ENCODE measurements around the gene CPOX. TPM values are rescaled to one million over a fixed set of nuclear protein-coding genes. Genes with fewer than 3 reads are reported as not detected.
"Not testable (repeated sequence)": the region's sequence is repeated elsewhere in the genome, so short reads cannot be mapped to it uniquely, and the experiment has no call there.

CPOX gene
- total RNA-seq (2014; rRNA removed), result 41.7 TPM in 2 replicates
- 10.6 TPM for polyA plus RNA-seq (2012)

DNA sequence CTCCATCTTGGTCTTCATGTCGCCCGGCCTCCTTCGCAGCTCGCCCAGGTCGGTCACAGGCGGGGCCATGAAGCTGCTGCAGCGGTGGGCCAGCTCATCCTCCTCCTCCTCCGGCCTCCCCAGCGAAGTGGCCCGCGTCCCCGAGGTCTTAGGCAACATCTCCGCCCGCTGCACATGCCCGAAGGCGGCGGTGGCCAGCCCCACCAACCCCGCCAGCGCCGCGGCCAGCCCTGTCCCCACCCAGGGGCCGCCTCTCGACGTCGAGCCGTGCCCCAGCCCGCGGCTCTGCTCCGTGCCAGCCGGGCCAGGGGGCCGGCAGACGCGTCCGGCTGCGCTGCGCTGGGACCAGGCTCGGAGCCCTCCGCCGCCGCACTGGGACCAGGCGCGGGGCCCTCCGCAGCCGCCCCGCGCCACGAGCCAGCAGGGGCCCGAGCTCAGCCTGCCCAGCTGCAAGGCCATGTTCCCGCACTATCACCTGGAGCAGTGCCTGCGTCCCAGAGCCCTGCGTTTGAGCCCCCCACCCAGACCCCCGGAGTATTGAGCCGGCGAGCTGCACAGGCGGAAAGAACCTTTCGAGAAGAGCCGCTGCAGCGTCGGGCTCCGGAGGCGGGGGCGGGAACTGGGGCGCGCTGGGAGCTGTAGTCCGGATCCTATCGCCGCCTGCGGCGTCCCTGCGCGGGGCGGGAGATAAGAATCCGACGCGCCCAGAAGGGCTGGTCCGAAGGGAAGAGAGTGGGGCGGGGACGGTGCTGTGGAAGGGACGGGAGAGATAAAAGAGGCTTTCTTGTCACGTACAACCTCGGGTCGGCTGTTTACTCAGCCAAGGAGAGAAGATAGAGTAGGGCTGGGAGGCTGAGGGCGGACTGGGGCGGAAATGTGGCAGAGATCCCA is at the start of gene CPOX:
Gene CPOX (minus strand): TSS at position 566 of the 891 bp plus-strand sequence. CDS start 107 bp downstream, at position 459.
- DNase-seq (ENCODE audit: low read depth), result peak; percentile 87

DNA sequence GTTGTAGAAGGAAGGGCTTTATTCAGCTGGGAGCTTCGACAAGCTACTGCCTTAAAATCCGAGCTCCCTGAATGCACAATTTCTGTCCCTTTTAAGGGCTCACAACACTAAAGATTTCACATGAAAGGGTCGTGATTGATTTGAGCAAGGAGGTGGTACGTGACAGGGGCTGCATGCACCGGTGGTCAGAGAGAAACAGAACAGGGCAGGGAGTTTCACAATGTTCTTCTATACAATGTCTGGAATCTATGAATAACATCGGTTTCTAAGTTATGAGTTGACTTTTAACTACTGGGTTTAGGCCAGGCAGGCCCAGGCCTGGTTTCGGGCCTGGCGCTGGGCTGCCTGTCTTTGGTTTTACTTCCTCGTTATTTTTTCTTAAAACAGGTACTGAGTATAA is 49.4 kb upstream of the CPOX start:
- not testable (repeated sequence) for DNase-seq (ENCODE audit: low read depth)

DNA sequence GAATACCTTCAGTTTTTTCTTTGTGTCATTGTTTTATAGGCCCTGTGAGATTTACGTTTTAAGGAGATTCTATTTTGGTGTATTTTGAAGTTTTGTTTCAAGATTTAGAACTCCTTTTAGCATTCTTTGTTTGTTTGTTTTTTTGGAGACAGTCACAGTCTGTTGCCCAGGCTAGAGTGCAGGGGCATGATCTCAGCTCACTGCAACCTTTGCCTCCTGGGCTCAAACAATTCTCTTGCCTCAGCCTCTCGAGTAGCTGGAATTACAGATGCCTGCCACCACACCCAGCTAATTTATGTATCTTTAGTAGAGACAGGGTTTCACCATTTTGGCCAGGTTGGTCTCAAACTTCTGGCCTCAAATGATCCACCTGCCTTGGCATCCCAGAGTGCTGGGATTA is 48.3 kb upstream of the CPOX start:
- not testable (repeated sequence) for DNase-seq (ENCODE audit: low read depth)

DNA sequence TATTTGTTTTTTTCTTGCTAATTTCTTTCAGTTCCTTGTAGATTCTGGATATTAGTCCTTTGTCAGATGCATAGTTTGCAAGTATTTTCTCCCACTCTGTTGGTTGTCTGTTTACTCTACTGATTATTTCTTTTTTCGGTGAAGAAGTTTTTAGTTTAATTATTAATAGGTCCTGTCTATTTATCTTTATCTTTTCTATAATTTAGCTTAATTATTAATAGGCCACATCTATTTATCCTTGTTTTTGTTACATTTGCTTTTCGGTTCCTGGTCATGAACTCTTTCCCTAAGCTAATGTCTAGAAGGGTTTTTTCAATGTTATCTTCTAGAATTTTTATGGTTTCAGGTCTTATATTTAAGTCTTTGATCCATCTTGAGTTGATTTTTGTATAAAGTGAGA is 45.1 kb upstream of the CPOX start:
- not testable (repeated sequence) for DNase-seq (ENCODE audit: low read depth)

DNA sequence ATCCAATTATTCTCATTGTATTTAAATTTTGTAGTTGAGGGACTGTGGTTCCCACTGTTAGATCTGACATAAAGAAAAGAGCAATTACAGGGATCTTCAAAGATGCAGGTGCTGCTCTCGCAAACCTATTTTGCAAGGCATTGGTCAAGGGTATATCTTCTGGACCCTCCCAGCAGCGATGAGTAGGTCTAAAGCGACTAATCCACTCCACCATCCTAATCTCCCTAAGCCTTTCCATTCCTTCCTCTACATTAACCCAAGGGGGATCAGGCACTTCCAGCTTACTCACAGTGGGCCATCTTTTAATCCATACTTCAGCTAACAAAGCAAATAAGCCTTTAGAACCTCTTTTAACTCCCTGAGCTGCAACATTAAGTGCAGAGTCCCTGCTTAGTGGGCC is 37.0 kb upstream of the CPOX start:
- no peak for DNase-seq (ENCODE audit: low read depth)

DNA sequence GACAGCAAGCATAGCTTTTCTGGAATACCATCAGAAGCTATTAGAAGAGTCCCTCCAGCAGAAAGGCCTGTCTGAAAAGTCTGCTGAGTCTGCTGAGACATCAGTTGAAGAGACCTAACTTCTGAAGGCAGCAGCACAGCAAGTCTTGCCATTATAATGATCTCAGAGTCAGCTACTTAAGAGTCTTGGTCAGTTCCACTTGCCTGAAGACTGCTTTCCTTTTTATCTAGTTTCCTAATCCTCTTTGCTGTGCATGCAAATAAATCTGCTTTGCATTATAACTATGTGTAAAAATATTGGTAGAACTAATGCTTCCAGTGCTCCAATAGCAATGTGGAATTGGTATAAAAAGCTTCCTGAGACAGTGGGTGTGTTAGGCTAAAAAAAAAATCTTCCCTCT is 34.9 kb upstream of the CPOX start:
- DNase-seq (ENCODE audit: low read depth), result no peak

DNA sequence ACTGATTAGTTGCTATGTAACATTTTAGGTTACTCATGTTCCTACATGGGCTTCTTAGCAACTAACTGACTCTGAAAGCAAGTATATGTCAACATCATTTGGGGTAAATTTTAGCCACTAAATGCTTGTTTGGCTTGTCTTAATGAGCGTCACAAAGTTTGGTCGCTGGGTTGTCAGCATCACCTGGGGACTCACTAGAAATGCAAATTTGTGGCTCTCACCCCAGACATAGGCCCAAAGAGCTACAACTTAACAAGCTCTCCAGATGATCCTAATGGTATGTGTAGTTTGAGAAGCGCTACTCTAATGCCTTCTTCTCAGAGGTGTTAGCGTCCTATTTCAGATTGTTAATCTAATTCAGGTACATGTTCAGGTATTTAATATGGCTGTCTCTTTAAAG is 32.7 kb upstream of the CPOX start:
- no peak for DNase-seq (ENCODE audit: low read depth)

DNA sequence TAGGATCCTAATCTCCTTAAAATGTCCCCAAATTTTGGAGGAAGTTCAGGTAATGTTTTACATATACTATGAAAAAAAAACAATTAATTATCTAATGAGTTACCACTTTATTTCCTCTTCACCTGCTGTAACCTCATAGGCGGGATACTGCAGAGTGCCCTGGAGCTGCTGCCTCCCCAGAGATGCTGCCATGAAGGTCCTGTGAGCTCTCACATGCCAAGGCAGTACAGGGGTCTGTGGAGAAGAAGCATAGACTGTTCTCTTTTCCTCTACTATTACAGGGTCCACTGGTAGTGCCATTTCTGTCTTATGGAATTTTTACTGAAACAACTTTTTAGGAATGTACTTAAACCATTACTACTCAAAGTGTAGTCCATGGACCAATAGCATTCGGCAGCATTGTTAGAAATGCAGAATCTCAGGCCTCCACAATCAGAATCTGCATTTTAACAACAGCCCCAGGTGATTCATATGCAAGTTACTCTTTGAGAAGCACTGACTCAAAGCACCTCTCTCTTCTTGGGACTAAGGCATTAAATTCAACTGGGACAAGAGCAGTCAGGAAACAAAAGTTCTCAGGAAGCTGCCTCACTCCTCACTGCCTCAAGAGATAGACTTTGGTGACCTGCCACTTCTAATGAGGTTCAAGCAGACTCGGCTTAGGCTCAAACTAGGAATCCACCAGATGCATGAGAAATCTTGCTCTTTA is 30.3 kb upstream of the CPOX start:
- DNase-seq (ENCODE audit: low read depth), result no peak

DNA sequence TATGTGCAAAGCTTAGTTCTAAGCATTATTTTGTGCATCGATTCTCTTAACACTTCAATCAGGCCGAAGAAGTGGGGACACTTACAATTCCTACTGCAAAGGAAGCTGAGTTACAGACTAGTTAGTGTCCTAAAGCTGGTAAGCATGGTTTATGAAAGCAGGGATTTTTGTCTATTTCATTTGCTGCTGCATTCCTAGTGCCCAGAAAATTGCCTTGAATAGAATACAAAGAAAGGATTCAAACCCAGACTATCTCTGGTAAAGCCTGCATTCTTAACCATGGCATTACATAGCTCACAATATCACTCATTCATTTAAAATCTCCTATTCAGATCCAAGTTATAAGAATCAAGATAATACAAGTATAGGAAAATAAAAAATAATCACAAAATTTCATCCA is 24.4 kb upstream of the CPOX start:
- DNase-seq (ENCODE audit: low read depth), result no peak

DNA sequence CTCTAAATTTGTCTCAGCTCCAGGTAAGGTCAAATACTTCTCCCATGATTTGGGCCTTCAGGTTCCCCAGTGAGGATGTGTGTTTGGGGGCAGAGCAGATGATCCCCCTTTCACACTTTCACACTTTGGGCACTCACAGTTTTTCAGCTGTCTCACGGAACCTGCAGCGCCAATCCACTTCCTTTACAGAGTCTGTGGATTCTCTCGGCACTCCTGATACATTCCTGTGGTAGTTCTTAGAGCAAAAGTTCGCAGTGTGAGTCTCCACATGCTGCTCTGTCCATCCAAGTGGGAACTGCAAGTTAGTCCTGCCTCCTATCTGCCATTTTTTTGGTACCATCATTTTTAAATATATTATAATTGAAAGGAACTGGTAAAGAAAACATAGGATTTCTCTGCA is 20.2 kb upstream of the CPOX start:
- no peak for DNase-seq (ENCODE audit: low read depth)

DNA sequence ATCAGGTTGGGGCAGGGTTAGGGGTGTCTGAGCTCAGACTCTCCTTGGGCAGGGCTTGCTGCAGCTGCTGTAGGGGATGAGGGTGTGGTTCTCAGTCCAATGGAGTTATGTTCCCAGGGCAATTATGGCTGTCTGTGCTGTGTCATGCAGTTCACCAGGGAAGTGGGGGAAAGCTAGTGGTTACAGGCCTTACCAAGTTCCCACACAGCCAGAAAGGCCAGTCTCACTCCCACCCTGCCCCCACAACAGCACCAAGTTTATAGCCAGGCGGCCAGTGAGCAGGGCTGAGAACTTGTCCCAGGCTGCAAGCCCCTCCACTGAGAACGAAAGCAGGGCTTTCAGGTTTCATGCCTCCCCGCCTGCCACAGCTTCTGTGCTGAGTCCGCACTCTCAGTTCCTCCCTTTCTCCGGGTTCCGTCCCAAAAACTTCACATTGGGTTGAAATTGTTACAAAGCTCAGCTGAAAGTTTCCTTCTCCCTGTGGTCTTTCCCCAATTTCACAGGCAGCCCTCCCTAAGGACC is 19.6 kb upstream of the CPOX start:
- no peak for DNase-seq (ENCODE audit: low read depth)

DNA sequence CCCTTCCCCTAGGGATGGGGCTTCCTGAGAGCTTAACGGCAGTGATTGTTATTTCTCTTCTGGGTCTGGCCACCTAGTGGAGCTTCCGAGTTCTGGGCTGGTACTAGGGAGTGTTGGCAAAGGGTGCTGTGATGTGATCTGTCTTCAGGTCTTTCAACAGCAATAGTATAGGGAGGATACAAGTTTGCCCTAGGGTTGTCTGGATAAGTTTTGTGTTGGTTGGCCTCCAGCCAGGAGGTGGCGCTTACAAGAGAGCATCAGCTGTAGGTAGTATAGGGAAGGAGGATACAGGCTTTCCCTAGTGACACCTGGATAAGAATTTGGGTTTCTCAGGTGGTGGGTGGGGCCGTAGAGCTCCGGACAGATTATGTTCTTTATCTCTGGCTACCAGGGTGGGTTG is 19.2 kb upstream of the CPOX start:
- DNase-seq (ENCODE audit: low read depth), result no peak

DNA sequence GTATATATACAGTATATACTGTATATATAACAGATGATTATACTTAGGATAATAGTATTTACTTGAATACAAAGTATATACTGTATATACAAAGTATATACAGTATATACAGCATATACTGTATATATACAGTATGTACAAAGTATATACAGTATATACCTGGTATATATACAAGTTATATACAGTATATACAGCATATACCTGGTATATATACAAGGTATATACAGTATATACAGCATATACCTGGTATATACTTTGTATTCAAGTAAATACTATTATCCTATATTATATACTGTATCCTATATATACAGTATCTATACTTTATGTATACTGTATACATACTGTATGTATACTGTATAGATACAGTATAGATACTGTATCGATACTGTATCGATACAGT is 14.6 kb upstream of the CPOX start:
- no peak for DNase-seq (ENCODE audit: low read depth)

DNA sequence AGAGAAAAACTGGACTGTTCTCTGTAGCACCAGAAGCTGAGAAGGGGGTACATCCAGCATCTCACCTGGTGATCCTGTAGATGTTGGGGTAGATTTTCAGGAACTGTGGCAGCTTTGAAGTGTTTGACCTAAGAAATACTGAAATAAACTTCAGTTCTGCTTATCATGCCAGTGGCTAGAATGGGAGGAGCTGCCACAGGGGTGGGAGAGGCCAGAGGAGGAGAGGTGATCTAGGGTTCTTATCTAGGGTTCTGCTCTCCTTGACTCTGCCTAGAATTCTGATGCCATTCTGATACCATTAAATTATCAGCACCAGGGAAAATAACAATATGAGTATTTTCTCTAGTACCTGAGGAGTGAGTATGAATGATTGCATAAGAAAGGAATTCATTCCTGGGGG is 10.2 kb upstream of the CPOX start:
- no peak for DNase-seq (ENCODE audit: low read depth)

DNA sequence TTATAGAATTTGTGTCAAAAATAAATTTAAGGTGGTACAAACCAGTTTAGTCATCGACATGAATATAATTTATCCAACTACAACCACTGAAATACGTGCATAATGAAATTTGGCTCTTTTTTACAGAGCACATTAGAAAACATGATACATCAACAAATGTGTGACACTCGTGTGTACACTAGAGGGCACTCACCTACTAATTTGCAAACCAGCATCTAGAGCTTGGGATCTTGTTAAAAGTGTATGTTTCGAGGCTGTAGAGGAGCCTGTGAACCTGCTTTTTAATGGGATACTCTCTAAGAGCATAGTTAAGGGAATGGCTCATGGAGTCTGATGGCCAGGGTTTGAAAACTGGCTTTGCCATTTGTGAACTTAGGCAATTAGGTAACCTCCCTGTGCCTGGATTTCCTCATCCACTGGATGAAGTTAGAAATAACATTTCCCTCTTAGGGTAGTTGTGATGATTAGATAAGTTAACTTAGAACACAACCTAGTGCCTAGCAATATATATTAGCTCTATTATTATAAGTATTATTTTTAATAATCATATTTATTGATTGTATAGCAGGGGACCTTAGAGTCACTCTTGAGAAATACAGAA is 8.8 kb upstream of the CPOX start:
- DNase-seq (ENCODE audit: low read depth), result peak; percentile 69

DNA sequence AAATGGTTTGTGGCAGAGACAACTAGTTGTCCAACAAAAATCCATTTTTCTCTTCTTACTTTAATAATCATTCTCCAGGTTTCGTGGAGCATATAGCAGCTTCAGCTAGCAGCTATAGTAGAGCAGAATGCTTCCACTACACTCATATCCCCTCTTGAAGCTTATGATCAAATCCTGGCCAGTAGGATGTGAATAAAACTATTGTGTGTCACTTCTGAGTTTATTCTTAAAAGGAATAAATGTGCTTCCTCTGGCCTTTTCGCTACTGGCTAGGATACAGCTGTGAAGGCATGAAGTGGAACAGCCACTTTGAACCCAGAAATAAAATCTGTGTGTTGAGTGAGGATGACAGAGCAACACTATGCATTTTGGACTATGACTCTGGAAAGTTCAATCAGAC is 7.8 kb upstream of the CPOX start:
- no peak for DNase-seq (ENCODE audit: low read depth)

DNA sequence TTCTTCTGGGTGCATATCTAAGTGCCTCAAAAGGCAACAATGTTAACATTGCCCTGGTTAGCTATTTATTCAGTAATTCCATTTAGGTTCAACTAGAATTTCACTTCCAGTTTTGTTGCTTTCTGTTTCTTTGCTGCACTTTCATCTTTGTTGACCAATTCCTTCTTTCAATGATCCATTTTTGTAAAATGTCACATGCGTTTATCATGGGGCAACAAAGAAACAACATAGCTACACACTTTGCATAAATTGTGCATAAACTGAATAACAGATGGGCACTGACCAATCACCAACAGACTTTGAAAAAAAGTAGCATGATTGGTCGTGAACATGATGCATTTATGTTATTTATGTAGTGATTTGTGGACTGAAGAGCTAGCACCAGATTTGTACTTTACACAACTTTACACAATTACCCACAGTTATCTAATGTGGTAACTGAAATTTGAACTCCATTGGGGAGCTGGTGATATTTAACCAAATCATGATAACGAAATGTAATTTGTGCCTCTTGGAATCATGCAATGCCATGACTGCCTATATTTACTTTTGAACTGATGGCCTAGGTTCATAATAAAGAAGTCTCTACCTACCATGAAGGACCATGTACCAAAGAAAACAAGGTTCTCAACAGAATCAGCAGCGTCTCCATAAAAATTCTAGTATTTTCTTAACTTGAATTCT is 7.1 kb upstream of the CPOX start:
- DNase-seq (ENCODE audit: low read depth), result no peak

DNA sequence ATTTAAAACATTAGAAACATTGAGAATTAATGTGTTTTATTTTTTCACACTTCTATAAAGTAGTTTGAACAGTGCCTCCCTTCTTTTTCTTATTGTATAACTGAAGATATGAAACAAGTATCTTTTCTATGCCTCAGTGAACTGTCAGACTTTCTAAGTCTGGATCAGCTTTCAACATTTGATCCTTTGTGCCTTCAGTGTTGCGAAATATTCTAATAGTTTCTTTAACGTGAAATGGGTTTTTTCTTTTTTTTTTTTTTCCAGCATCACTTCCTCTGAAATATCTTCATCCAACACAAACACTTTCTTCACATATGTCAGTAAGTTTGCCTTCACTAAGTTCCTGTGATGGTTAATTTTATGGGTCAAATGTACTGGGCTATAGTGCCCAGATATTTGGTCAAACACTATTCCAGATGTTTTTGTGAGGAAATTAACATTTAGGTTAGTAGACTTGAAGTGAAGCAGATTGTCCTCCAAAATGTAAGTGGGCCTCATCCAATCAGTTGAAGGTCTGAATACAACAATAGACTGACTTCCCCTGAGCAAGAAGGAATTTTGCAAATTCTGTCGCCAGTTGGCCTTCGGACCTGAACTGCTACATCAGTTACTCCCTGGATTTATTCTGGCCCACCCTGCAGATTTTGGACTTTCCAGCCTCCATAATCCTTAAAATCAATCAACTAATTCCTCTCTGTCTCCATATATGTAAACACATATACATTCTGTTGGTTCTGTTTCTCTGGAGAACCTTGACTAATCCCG is 6.4 kb upstream of the CPOX start:
- no peak for DNase-seq (ENCODE audit: low read depth)

DNA sequence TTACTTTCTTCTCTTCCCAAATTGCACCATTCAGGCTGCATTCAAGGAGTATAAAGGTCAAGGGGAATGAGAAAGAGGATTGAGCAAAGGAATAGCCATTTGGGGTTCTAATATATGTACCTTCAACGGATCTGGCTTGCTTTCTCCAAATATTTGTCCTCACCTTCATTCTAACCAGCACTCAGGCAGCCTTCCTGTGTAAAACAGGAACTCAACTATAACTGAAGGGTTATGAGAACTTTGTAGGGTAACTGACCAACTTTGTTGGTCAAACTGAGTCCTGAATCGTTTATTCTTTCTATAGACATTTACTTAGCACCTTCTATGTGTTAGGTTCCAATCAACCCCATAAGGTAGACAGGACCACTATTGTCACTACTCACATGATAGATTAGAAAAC is 5.1 kb upstream of the CPOX start:
- DNase-seq (ENCODE audit: low read depth), result no peak

DNA sequence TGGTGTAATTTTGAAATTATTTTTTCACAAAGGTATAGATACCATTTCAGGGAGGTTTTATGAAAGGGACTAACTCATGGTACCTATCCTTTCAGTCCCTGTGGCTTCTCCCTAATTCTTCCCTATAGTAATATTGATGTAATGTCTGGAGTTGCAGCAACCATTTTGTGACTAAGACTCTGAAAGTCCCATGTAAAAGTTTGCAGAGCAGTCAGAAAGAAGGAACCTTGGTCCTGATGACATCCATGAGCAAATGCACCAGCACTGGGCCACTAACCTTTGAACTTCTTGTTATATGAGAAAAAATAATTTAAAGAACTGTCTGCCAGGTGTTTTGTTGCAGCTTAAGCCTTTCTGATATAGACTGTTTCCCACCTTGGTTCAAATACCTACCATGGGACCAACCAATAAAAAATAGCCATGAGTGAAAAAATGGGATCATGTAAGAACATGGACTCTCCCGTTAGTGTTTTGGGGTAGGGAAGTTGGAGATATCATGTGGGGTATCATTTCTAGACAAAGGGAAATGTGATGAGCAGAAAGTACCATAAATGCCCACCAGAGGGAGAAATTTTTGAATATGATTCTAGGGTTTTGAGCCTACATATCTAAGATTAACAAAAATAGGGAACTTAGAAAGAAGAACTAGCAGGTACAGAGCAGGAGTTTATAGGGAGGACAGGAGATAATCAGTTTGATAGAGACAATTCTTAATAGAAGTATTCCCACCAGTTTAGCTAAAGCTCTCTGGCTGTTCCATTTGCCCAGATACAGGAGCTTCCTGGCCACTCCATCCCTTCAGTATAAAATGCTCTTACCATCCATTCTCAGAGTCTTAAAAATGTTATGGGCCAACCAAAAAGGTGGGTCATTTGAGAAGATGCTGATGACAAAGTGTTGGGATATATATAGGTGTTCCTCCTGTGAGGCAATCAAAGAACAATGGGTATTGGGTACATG is 3.4 kb upstream of the CPOX start:
- peak; percentile 35 for DNase-seq (ENCODE audit: low read depth)
